Pancreas (tissue), 10 donors: ENCODE data around the gene ZFP2. TPM values are rescaled to one million over a fixed set of nuclear protein-coding genes. Genes with fewer than 3 reads are reported as not detected.

Experiments
- ATAC-seq, 4 donors: fragments of 200-7000 bp; cut with Tn5 transposase; one replicate each; pipeline versions ENCODE4 v1.8.0 to v1.9.1; 2020; ENCODE audit warnings: mild to moderate bottlenecking in 4 of 4, moderate library complexity in 4 of 4
- DNase-seq, 6 donors: peaks; one replicate each; pipeline ENCODE4 v3.0.0-alpha.2; 2020
- FAIRE-seq: peaks from 2 replicates; lab custom pipeline; 2012; peaks lifted over from hg19 to GRCh38; lab: Jason Lieb, UNC
- H3K27ac ChIP-seq, 4 donors: fragments of 200-600 bp; sonication (generic); 1 replicate in 3 of 4; 2 replicates in 1 of 4; pipeline versions ENCODE4 v1.5.0 to v1.8.0; 2020
- H3K27me3 ChIP-seq, 4 donors: fragments of 200-600 bp; one replicate each; pipeline ENCODE4 v1.8.0; 2021
- H3K36me3 ChIP-seq, 3 donors: fragments of 200-600 bp; sonication (generic) in 1 of 3; one replicate each; pipeline versions ENCODE4 v1.5.0 to v1.8.0; 2020 to 2021
- H3K4me1 ChIP-seq, 3 donors: fragments of 200-600 bp; one replicate each; pipeline ENCODE4 v1.8.0; 2021
- H3K4me3 ChIP-seq, 4 donors: fragments of 200-600 bp; sonication (generic) in 2 of 4; one replicate each; pipeline versions ENCODE4 v1.5.0 to v1.8.0; 2020 to 2021
- H3K9me3 ChIP-seq, 4 donors: fragments of 200-600 bp; one replicate each; pipeline ENCODE4 v1.8.0; 2021
- CTCF ChIP-seq, 4 donors: fragments of 200-600 bp; sonication (generic) in 3 of 4; IDR thresholded peaks; one replicate each; pipeline versions ENCODE4 v1.5.0 to v1.8.0; 2021; ENCODE audit warnings: antibody characterized with exemption in 4 of 4
- WGBS, 2 donors: extraction: QIAGEN DNeasy Blood & Tissue Kit; methylation state at CpG; one replicate each; pipeline ENCODE4 v1.1.7; 2013; 5-methylcytosine and 5-hydroxymethylcytosine counted together
- intact Hi-C, 3 donors: fragments of 100-400 bp; cut with DNase I; formaldehyde crosslinking; loops; one replicate each; pipeline versions ENCODE4 v1.11.1 to v1.14.2; 2022
- polyA plus RNA-seq, 2 donors: library from polyadenylated mRNA; stranded (reverse); fragments of 200-250 nt; gene quantifications; one replicate each; pipeline ENCODE4 v1.2.3, GENCODE V29; 2013
- total RNA-seq, 6 donors: library from RNA; stranded (reverse); fragmentation: NEBNext Ultra II Directional in 4 of 6; extraction: Animal tissue kit (Norgen Biotek cat#: 25700) in 4 of 6; gene quantifications; one replicate each; pipeline versions ENCODE4 v1.2.1 to v1.2.4, GENCODE V29; 2021 to 2023
- donor health status: healthy with polysubstance abuse.
- donor health status: DM: no; HTN: no; CAD: no; lungs with moderate emphysema.
- donor health status: DM: no; HTN: no; CAD: no.
- donor health status: control.
- donor health status: control.
- donor health status: Bipolar disorder and iron deficiency.
- donor health status: DM: yes; HTN: yes; CAD: no.
- donor health status: DM: no; HTN: no; CAD: no.
- donor health status: DM: no; HTN: no; CAD: no.
- donor health status: DM: yes; HTN: yes; CAD: no.

ZFP2 gene
- total and polyA plus RNA-seq, 8 donors: 0.51 to 3.2 (median 1.2) TPM

DNA sequence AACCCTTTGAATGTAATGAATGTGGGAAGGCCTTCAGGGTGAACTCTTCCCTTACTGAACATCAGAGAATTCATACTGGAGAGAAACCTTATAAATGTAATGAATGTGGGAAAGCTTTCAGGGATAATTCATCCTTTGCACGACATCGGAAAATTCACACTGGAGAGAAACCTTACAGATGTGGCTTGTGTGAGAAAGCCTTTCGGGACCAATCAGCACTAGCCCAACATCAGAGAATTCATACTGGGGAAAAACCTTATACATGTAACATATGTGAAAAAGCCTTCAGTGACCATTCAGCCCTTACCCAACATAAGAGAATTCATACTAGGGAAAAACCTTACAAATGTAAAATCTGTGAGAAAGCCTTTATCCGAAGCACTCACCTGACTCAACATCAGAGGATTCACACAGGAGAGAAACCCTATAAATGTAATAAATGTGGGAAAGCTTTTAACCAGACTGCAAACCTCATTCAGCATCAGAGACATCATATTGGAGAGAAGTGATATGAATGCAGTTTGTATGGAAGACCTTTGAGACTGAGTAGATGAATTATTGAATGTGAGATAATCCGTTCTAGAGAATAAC, 69.8 kb downstream of the ZFP2 start:
- H3K9me3 ChIP-seq: peaks cover 0 to 10% (median 2%) of the 10 kb centered on the region in 4 donors
- no peak for FAIRE-seq

GRCh38 chr5:178981381-178981780, 85.7 kb downstream of the ZFP2 start:
- intact Hi-C loops: no loop called here
- 93 to 98% methylated on average over 15 of the region's 15 CpGs for WGBS, 2 donors
- no peak for DNase-seq
- H3K9me3 ChIP-seq: peaks cover 0 to 5% (median 0%) of the 10 kb centered on the region in 4 donors
- no peaks in the 10 kb centered on the region for H3K27me3 ChIP-seq
- H3K27ac ChIP-seq: no peak overlapping the region
- TF ChIP-seq CTCF (IDR thresholded peaks at IDR 0.05): no peak
- no peak for FAIRE-seq
- no peaks in the 10 kb centered on the region for H3K4me1 ChIP-seq
- no peak overlapping the region for H3K4me3 ChIP-seq
- H3K36me3 ChIP-seq: no peaks in the 10 kb centered on the region
- ATAC-seq: no peak

More for the DNA sequence above, 69.8 kb downstream of the ZFP2 start:
- WGBS, 2 donors: 96 to 97% methylated on average over 5 of the region's 5 CpGs
- Histone ChIP-seq H3K27ac (no peak overlapping the region), H3K4me3 (no peak overlapping the region), H3K36me3 (peaks cover 0 to 15% (median 2%) of the 10 kb centered on the region in 3 donors), H3K4me1 (no peaks in the 10 kb centered on the region), H3K27me3 (no peaks in the 10 kb centered on the region)
- intact Hi-C loops: no loop called here
- no peak for TF ChIP-seq CTCF (IDR thresholded peaks at IDR 0.05)
- no peak for DNase-seq
- ATAC-seq: no peak

Other genes with a start within 250 kb of the ZFP2 start
- gene ZNF354A, start 165.3 kb upstream of the ZFP2 start, total RNA-seq: 1 to 10 TPM; 6.4 to 9.0 (median 6.9) TPM
- 10 to 100 TPM; 10.9 to 11.8 TPM for gene ZNF354A, start 165.3 kb upstream of the ZFP2 start, polyA plus RNA-seq
- gene ZNF354B, start 36.0 kb upstream of the ZFP2 start, total RNA-seq: 10 to 100 TPM in 1 of 6 donors, 1 to 10 TPM in 5; 4.4 to 11.8 (median 7.5) TPM
- gene ZNF354B, start 36.0 kb upstream of the ZFP2 start, polyA plus RNA-seq: 10 to 100 TPM; 11.8 to 15.7 TPM
- 1 to 10 TPM in 5 of 6 donors, under 1 TPM in 1; 0.85 to 3.1 (median 1.5) TPM for gene ZNF454, start 45.3 kb downstream of the ZFP2 start, total RNA-seq
- gene ZNF454, start 45.3 kb downstream of the ZFP2 start, polyA plus RNA-seq: 1 to 10 TPM; 1.6 to 1.8 TPM
- not detected for gene GRM6, start 99.4 kb downstream of the ZFP2 start, total RNA-seq
- under 1 TPM in 1 of 2 donors, not detected in 1; 0.02 TPM for gene GRM6, start 99.4 kb downstream of the ZFP2 start, polyA plus RNA-seq
- gene ZNF879, start 127.9 kb downstream of the ZFP2 start, total RNA-seq: 1 to 10 TPM; 1.5 to 2.9 (median 2.1) TPM
- 1 to 10 TPM; 1.6 to 2.5 TPM for gene ZNF879, start 127.9 kb downstream of the ZFP2 start, polyA plus RNA-seq
- 1 to 10 TPM; 1.4 to 4.4 (median 2.1) TPM for gene ZNF354C, start 164.5 kb downstream of the ZFP2 start, total RNA-seq
- gene ZNF354C, start 164.5 kb downstream of the ZFP2 start, polyA plus RNA-seq: 1 to 10 TPM in 1 of 2 donors, under 1 TPM in 1; 0.91 to 2.2 TPM